Cardiac fibroblast (primary cell): ENCODE measurements around the gene LDHB.
"Not testable (repeated sequence)": the region's sequence is repeated elsewhere in the genome, so short reads cannot be mapped to it uniquely, and the experiment has no call there.

Source experiments
- DNase-seq, 2 donors: peaks; one replicate each; pipeline versions ENCODE4 v3.0.0 to v3.0.0-alpha.2; 2010; ENCODE audit warnings: low read depth in 2 of 2
- H3K4me3 ChIP-seq, 2 donors: replicated peaks in 1 of 2; 1 replicate in 1 of 2; 2 replicates in 1 of 2; pipeline ENCODE4 v1.5.1; 2011; ENCODE audit warnings: low read depth in 2 of 2, low read length in 2 of 2, mild to moderate bottlenecking in 2 of 2, moderate library complexity in 1 of 2
- CTCF ChIP-seq: IDR thresholded peaks from one replicate; pipeline ENCODE4 v1.5.1; 2011; ENCODE audit warnings: low read depth, mild to moderate bottlenecking, low read length, inconsistent platforms

LDHB gene

GRCh38 chr12:21650997-21651396 lies 6.6 kb downstream of the LDHB start:
- no peak for TF ChIP-seq CTCF
- no peak for DNase-seq
- no peak overlapping the region for H3K4me3 ChIP-seq

GRCh38 chr12:21649034-21649433 lies 8.6 kb downstream of the LDHB start:
- DNase-seq: no peak
- no peak for TF ChIP-seq CTCF
- H3K4me3 ChIP-seq: no peak overlapping the region

- H3K4me3 ChIP-seq: no peak overlapping the region
- DNase-seq: no peak
- TF ChIP-seq CTCF: no peak
These were observed 9.3 kb downstream of the LDHB start for GRCh38 chr12:21648378-21648777.

GRCh38 chr12:21647179-21647578 lies 10.5 kb downstream of the LDHB start:
- no peak overlapping the region for H3K4me3 ChIP-seq
- DNase-seq: no peak
- TF ChIP-seq CTCF: no peak

- not testable (repeated sequence) for DNase-seq, H3K4me3 ChIP-seq
These were observed 12.6 kb downstream of the LDHB start for GRCh38 chr12:21645041-21645500.

- DNase-seq: peak in 1 of 2 donors; percentile 22
- H3K4me3 ChIP-seq: no peak overlapping the region
- TF ChIP-seq CTCF: no peak
These were observed 13.1 kb downstream of the LDHB start for GRCh38 chr12:21644516-21644915.

- no peak overlapping the region for H3K4me3 ChIP-seq
- TF ChIP-seq CTCF: no peak
- DNase-seq: no peak
These were observed 13.9 kb downstream of the LDHB start for GRCh38 chr12:21643758-21644157.
